Measurements from ENCODE around the gene AP5S1. TPM values are rescaled to one million over a fixed set of nuclear protein-coding genes. Genes with fewer than 3 reads are reported as not detected.
A peak's percentile ranks its signal among the peaks of the same experiment; 100 is the strongest.

AP5S1 gene
- total and polyA plus RNA-seq, 2 of the 13 experiments (the other 11 are each of a cell fraction or from before 2014, with no cell fraction given): 7.9 to 23.2 TPM

- in situ Hi-C loops (cut with HindIII; ENCODE audit: extremely low pct_ligation_motif_present, low pct_unique_long_range_greater_than_20kb) (no loop called here), intact Hi-C loops (cut with micrococcal nuclease; ENCODE audit: unreplicated experiment) (no loop called here)
- Histone ChIP-seq H3K4me3 (replicated peaks in 1 of 3; ENCODE audit: insufficient read depth in 1 of 3, low read depth in 2 of 3, low read length in 3 of 3) (no peak overlapping the region), H3K4me2 (ENCODE audit: low read depth, low read length) (no peak overlapping the region), H3K4me1 (ENCODE audit: insufficient read depth, low read length) (peaks cover 43% of the 10 kb centered on the region), H3K9me3 (ENCODE audit: low read length) (no peaks in the 10 kb centered on the region), H3K27ac (ENCODE audit: extremely low read length, insufficient read depth, low read length) (no peak overlapping the region), H2AFZ (ENCODE audit: low read length) (no peak overlapping the region), H3K27me3 (ENCODE audit: control insufficient read depth in 1 of 2, insufficient read depth in 2 of 2, low read length in 2 of 2) (peaks cover 0 to 5% of the 10 kb centered on the region in 2 experiments; a peak in 2 of 5 replicates), H4K20me1 (ENCODE audit: insufficient read depth, low read length) (no peaks in the 10 kb centered on the region), H3K79me2 (ENCODE audit: insufficient read depth, low read length) (peaks cover 6% of the 10 kb centered on the region), H3K36me3 (replicated peaks in 1 of 2; ENCODE audit: control insufficient read depth in 1 of 2, insufficient read depth in 2 of 2, low read length in 2 of 2) (no peaks in the 10 kb centered on the region), H3K9ac (ENCODE audit: insufficient read depth, low read depth, low read length) (no peak overlapping the region)
- DNase-seq (ENCODE audit: low spot score) (no peak), FAIRE-seq (no peak), ATAC-seq (no peak)
- no TSS peak for BruUV-seq (replicated peaks)
- TF ChIP-seq CEBPB (IDR thresholded peaks at IDR 0.05; ENCODE audit: borderline replicate concordance, low read depth, low read length): peak; percentile 57; the same call in 1 of the 2 replicates
- TF ChIP-seq ZNF646 (CRISPR knock-in tag; IDR thresholded peaks at IDR 0.05): peak; percentile 73; the same call in 1 of the 2 replicates
- no peak for TF ChIP-seq SRSF1 (optimal IDR thresholded peaks at IDR 0.05; ENCODE audit: low read depth, low read length)
- ChIA-PET CTCF (ENCODE audit: low intra/inter-chr PET ratio, low total read pairs) (no interaction called here), POLR2A (interaction anchor here (1.3 to 1.7 kb wide), 2 partner anchors 10 to 76 kb away, joined by 3 to 4 read pairs; partner anchors contain the start of gene SPEF1)
- WGBS (ENCODE audit: low lambda C conversion rate): 38% methylated on average over 7 of the region's 7 CpGs
These were observed 48.7 kb upstream of the AP5S1 start for GRCh38 chr20:3771552-3772058.

Data from HepG2 (cell line).